ENCODE measurements around the gene LIM2.

GRCh38 chr19:51368366-51369282, 19.1 kb downstream of the LIM2 start, which contains the start of gene CLDND2:
- no peak for TF ChIP-seq POLR2A (IDR thresholded peaks at IDR 0.05)
- no peak for TF ChIP-seq CTCF (IDR thresholded peaks at IDR 0.05)

All from thyroid gland (tissue), 4 donors.